Transverse colon (tissue), 4 donors: Measurements from ENCODE around the gene CACNA1B.

Source experiments
- CTCF ChIP-seq, 5 experiments: fragments of 200-600 bp in 3 of 5; fragments of 450-650 bp in 2 of 5; sonication (generic) in 3 of 5; IDR thresholded peaks; 1 replicate in 2 of 5; 2 replicates in 3 of 5; pipeline ENCODE4 v1.5.1; 2016 to 2017; ENCODE audit warnings: antibody characterized with exemption in 5 of 5, inconsistent platforms in 3 of 5, mild to moderate bottlenecking in 2 of 5, moderate library complexity in 1 of 5
- EP300 ChIP-seq: sonication (generic); formaldehyde crosslinking; IDR thresholded peaks from one replicate; pipeline ENCODE4 v1.6.1; 2017; ENCODE audit warnings: antibody characterized with exemption, low read depth
- POLR2A ChIP-seq: fragments of 450-650 bp; IDR thresholded peaks from one replicate; pipeline ENCODE4 v1.6.1; 2016; ENCODE audit warnings: antibody characterized with exemption, mild to moderate bottlenecking, moderate library complexity
- POLR2AphosphoS5 ChIP-seq, 3 donors: sonication (generic); formaldehyde crosslinking; IDR thresholded peaks; one replicate each; pipeline ENCODE4 v1.6.1; 2016; ENCODE audit warnings: antibody characterized with exemption in 3 of 3

DNA sequence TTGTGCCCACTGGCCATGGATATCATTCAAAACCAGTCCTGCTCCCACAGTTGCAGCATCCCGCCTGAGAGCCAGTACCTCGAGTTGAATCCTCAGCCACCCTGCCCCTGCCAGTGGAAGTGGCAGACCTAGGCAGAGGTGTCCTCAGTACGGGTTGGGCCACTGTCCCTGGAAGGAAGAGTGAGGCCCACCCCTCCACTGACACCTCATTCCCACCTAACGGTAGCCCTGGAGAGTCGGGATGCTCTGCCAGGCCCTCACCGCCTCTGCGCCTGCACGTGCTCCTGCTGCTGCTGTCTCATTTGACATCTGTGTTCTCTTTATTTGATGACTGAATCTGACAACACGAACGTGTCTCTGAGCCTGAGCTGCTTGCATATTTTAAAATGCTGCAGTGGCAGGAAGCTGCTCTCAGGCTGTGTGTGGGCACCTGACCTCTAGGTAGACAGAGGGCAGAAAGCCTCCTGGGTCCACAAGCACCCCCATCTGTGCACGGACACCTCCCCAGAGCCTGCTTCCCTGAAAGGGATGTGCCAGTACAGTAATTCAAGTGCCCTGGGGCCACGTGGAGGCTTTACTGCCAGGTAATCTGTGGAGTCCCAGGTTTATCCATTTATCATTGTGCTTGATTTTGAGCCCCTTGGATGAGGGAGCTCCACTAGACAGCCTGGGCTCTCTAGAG, 194.7 kb downstream of the CACNA1B start:
- no peak for TF ChIP-seq CTCF (IDR thresholded peaks at IDR 0.05)
- no peak for TF ChIP-seq POLR2AphosphoS5 (IDR thresholded peaks at IDR 0.05)
- no peak for TF ChIP-seq POLR2A
- no peak for TF ChIP-seq EP300
